Dedifferentiated amniotic fluid mesenchymal stem cell (primary cell): ENCODE results near the gene GRAMD2B.

Source experiments
- DNase-seq: peaks from one replicate; pipeline ENCODE4 v3.0.0-alpha.2; 2016; ENCODE audit errors: extremely low spot score

The GRAMD2B gene

GRCh38 chr5:126540631-126541030, 117.4 kb downstream of the GRAMD2B start:
- DNase-seq, result no peak

GRCh38 chr5:126542441-126542840, 119.2 kb downstream of the GRAMD2B start:
- no peak for DNase-seq

GRCh38 chr5:126543009-126543408, 119.8 kb downstream of the GRAMD2B start:
- no peak for DNase-seq

- no peak for DNase-seq
These were observed 120.5 kb downstream of the GRAMD2B start for GRCh38 chr5:126543660-126544059.
